ENCODE results near the gene USH2A. TPM values are rescaled to one million over a fixed set of nuclear protein-coding genes. Genes with fewer than 3 reads are reported as not detected.

USH2A gene
- total RNA-seq, 1 experiment from 2014 or later, result 8.1 TPM

DNA sequence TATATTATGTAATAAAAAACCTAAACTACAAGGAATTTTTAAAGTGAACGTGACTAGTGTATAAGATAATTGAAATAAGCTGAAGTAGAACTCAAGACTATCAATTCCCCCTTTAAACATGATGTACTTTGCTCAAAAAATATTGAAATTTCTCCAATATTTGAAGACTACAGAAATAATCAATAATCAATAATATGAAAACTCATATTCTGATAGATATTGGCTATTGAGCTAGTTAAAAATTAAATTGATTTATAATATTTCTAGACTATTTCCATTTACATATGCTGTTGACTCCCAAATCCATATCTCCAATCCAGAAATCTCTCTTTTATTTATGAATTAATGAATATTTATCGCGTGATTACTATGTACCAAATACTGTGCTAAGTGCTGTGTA is 133.2 kb downstream of the USH2A start:
- DNase-seq (ENCODE audit: low spot score), result no peak

DNA sequence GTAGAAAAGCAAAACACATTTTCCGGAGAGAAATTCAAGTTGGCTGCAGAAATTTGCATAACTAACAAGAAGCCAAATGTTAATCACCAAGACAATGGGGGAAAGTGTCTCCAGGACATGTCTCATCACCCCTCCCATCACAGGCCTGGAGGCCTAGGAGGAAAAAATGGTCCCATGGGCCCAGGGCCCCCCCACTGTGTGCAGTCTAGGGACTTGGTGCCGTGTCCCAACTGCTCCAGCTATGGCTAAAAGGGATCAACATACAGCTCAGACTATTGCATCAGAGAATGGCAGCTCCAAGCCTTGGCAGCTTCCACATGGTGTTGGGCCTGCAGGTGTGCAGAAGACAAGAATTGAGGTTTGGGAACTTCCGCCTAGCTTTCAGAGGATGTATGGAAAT is 138.2 kb downstream of the USH2A start:
- no peak for DNase-seq (ENCODE audit: low spot score)

DNA sequence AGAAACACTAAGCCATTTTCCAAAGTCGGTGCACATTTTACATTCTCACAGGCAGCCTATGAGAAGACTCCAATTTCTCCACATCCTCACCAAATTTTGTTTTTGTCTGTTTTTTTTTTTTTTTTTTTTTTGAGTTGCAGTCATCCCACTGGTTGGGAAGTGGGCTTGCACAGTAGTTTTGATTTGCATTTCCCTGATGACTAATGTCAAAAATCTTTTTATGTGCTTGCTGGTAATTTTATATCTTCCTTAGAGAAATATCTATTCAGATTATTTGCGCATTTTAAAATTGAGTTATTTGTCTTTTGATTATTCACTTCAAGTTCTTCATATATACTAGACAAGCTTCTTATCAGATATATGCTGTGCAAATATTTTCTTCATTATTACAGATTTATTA is 141.5 kb downstream of the USH2A start:
- no peak for DNase-seq (ENCODE audit: low spot score)

DNA sequence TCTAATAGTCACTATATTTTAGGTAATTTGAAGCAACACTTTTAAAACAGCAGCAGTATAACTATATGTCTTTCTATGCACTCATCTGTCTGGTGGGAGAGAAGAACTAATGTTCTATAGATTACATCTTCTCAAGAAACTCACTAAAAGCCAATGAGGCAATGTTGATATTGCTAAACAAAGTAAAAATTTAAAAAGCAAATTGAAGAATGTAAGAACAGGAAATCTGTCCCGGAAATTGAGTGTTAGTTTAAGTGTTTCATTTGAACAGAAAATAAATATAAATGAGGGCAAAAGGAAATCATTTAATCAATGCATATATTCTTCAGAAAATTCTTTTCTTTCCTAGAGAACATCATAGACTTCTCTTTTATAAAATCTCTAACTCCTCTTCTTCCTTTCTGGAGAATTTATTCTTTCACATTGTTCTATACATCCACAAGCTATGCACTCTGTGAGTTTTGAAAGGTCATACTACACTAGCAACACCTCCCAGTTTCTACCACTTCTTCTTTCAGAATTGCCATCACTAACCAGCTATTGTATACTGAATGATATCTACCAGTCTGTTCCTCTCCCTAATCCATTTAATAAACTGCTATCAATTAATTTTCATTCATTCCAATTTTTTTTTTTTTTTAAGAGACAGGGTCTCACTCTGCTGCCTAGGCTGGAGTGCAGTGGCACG is 153.0 kb downstream of the USH2A start:
- no peak for DNase-seq (ENCODE audit: low spot score)

DNA sequence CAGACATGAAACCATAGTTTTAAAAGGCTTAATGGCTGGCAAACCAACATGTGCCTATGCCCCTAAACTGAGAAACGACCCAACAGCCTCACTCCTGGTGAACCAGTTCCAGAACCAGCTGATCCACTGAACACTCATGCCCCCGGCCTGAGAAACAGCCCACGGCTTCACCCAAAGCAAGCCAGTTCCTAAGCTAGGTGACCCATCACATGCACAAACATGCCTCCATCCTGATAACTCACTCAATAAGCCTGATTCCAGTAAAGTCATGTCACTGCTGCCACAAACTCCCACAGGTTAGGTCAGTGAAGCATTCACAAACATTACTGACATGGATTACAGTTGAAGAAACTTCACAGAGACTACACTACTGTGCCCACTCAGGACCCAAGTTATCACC is 161.6 kb downstream of the USH2A start:
- no peak for DNase-seq (ENCODE audit: low spot score)

DNA sequence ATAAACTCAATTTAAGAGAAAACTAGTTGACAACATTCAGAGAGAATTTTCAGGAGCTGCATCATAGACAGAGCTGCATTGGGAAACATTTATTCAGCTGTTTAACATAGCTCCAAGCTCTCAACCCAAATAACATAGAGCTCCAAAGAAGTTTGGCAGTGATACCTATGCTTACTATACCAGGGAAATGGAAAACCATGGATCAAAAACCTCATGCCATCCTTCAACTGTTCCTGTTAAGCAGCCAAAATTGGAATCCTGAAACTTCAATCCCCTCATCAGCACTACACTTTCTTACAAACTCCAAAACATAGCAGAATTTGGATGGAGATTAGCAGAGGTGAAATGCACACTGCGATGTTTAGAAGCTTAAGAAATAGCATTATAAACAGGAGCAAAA is 164.4 kb downstream of the USH2A start:
- no peak for DNase-seq (ENCODE audit: low spot score)

DNA sequence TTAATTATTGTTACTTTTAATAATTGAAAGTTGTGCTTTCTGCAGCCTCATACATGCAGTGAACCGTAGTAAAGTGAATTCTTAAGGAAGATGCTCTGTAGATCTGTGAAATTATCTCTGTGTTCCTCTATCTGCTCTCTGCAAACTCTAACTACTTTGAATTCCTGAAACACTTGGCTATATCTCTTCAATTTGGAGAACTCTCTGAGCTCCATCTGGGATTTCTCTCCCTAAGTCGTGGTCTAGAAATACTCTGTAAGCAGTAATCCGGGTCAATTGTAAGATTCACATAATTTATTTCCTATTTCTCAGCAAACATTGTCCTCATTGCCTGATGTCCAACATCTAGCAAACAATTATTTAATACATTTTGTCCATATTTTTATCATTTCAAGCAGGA is 164.9 kb downstream of the USH2A start:
- DNase-seq (ENCODE audit: low spot score), result no peak

DNA sequence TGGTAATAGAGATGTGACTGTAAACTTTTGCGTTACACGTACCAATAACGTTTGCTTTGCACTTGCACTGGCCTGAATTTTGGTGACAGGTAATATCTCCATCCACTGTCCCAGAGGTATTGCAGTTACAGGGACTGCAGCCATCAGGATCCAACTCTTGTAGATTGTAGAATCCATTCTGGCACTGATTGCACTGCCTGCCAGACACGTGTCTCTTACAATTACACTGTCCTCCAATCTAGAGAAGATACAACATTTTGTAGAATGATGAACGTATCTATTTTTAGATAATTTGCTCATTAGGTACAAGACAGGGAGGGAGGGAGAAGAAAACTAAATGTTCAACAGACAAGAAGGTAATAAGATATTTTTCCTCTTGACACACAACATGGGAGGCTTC is 172.4 kb downstream of the USH2A start:
- DNase-seq (ENCODE audit: low spot score), result no peak

DNA sequence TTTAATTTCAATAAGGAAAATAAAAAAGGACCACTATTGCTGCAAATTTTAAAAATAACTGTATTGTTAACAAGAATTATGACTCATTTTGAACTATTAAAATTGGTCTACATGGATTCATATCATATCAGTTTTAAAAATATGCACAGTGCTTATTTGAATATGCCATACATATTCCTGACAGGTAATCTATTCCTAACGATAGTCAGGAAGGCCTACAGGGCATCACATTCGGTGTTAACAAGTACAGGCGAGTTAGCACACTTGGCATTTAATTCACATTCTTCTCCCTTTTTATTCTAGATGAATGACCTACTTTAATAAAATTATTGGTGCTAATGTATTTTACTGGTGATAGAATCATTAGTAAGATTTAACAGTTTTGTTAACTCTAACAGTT is 174.6 kb downstream of the USH2A start:
- no peak for DNase-seq (ENCODE audit: low spot score)

DNA sequence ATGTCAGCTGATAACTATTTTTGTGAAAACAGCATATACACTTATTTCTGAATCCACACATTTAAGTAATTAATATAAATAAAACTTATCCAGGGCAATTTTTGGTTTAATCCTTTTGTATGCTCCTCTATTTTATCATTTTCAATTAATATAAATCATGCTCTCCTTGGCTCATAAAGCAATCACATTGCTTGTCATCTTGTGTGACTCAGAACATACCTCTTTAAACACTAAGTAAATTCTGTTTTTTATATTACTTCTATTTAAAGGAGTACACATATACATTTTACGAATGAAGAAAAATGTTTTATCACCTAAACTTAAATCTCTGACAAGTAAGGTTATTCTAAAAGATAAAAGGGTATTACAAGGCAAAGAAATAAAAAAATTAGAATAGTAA is 175.3 kb downstream of the USH2A start:
- DNase-seq (ENCODE audit: low spot score), result no peak

DNA sequence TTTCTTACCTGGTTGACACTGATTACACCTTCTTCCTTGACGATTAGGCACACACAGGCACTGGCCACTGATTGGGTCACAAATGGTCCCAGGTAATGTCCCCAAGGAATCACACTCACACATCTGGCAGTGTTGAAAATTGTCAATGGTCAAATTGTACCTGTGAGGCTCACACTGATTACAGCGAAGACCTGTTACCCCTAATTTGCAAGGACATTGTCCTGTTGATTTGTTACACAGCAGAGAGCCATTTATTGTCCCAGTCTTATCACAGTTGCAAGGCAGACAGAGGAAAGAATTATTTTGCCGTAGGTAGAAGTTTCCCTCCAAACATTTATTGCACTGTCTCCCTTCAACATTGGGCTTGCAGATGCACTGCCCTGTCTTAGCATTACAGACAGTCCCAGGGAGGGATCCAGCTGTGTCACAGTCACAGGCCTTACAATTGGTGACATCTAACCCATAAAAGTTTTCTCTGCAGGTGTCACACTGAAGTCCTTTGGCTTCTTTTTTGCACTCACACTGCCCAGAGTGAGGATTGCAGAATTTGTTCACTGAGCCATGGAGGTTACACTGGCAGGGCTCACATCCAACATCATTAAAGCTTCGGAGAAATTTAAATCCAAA is 176.6 kb downstream of the USH2A start:
- DNase-seq (ENCODE audit: low spot score), result no peak

DNA sequence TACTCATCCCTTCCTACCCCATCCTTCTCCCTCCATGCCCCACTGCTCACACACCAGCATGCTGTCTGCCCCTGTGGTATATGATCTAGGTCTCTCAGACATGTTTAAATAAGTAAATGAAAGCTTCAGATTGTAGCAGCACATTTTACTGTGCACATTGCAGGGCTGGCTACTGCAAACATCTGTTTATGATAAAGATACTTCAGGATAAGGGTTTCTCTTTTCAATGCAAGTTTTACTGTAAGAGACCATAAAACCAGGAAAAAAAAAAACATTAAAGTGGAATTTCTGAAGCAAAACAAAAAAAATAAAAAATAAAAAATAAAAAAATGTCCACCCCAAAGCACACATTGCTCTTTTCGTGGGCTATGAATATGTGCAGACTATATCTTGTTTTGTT is 184.4 kb downstream of the USH2A start:
- no peak for DNase-seq (ENCODE audit: low spot score)

DNA sequence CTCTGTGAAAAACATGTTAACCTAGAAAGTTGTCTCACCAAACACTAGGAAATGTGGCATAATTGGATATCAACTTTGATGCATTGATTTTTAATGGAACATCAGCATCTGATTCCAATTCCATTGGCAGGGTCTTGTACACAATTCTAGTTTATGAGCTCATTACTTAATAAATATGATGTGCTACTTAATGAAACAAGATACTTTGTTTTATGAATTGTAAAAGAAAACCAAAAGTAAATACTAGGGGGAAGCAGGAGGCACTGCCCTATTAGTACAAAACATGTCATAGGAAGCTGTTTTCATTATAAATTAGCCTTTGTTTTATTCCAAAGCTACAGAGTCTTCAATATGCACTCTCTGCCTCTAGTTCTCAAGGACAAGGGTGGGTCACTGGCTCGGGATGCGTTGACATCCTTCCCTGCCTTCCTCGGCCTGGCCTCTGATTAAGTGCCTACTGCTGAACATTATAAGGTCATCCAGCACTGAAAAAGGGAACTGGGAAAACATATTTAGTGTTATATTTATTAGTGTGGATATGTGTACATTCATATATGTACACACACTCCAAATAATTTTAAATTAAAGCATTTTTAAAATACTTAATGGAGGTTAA is 185.2 kb downstream of the USH2A start:
- no peak for DNase-seq (ENCODE audit: low spot score)

DNA sequence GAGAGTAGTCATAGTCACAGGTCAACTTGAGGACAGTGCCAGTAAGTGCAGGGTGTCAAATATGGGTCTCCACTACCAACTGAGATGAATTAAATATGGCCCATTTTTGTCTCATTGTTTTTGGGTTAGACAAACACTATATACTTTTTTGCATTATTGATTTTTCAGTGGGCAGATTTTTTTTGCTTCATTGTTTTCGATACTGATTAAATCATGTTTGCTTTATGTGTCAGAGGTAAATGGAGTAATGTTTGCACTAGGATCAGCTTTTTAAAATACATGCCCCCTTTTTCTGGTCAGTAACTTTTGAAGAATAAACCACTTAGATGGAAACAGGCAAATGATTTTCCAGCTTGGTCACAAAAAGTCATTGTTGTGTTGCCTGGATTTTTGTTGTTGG is 199.0 kb downstream of the USH2A start:
- no peak for DNase-seq (ENCODE audit: low spot score)

DNA sequence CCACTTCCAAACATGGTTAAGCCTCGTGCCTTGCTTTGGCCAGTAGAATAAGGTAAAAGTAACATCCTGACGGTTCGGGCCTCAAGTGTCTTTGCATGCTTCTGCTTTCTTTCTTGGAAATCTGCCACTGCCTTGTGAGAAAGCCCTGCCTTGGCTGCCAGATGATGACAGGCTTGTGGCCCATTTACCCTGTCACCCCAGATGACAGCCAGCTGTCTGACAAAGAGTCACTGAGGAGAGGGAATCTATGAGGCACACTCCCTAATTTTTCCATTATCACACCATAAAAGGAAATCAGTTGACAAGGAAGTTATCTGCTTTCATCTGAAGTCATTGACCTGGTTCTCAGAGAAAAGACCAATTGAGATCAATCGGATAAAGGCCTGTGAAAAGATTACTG is 199.8 kb downstream of the USH2A start:
- no peak for DNase-seq (ENCODE audit: low spot score)

DNA sequence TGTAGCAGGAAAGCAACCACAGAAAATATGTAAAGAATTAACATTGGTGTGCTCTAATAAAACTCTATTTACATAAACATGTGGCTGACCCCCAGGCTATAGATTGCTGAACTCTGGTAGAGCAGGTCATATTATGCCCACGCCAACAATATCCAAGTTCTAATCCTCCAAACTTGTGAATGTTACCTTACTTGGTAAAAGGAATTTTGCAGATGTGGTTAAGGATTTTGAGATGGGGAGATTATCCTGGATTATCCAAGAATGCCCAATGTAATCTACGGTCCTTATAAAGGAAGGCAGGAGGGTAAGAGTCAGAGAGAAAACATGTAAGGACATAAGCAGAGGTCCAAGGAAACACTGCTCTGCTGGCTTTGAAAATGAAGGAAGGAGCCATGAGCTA is 201.0 kb downstream of the USH2A start:
- no peak for DNase-seq (ENCODE audit: low spot score)

DNA sequence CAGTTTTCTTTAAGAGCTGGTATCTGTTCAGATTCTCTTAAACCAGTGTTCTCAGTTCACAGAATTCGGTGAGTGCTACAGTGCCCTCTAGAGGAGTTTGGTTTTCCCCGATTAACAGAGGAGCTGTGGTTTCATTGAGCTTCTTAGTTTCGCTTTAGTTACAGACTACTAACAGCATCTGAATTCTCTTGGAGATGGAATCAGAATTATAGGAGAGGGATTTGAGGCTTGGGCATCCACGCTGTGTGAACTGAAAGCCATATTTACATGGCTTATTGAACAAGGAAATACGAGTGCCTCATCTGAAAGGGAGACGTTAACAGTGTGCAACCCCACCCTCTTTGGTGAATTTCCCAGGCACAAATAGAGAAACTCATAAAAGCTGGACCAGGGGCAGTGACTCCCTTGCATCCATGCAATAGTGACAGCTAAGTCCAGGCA is 202.0 kb downstream of the USH2A start:
- DNase-seq (ENCODE audit: low spot score), result peak; percentile 91

DNA sequence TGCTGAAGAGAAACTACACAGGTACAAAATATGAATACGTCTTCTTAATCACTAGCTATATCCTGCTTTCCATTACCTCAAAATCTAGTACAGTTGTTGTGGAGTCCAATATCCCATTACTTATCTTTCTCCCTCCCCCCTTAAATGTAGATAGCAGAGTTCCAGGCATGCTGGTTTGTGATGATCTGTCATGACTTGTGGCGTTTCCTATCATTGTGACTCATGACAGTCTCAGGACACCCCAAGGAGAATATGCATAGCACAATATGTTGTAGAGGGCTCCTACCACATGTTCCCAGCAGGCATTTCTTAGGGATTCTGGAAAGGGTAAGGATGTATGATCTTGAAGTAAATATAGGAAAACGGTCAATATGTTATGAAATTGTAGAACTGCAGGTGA is 206.9 kb downstream of the USH2A start:
- DNase-seq (ENCODE audit: low spot score), result peak; percentile 45

DNA sequence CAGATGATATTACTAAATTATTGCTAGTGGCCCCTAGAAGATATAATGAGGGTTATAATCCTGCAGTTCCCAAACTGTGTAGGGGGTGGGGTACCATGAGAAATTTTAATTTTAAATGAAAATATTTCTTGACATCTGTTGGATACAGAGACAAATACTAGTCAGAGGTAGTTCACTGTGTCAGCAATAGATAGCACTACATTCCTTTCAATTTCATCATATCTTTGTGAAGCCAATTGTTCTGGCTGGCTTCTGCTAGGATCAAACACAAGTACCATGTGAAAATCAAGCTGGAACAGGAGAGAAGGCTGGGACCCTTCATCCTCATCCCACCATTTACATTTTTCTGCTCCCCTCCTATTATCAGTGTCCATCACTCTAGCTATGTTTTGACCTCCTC is 208.1 kb downstream of the USH2A start:
- DNase-seq (ENCODE audit: low spot score), result no peak

DNA sequence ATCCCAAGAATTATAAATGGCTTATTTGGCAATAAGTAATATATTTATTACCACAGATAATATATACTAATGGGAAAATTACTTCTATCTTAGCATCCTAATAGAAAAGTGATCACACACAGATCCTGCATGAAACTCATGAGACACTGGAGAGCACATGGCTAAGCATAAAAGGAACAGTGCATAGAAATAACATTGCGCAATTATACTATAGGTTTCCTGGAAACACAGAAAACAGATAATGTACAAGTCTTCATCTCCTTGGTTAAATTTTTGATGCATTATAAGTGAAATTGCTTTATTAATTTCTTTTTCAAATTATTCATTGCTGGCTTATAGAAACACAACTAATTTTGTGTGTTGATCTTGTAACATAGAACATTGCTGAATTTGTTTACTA is 210.4 kb downstream of the USH2A start:
- no peak for DNase-seq (ENCODE audit: low spot score)

DNA sequence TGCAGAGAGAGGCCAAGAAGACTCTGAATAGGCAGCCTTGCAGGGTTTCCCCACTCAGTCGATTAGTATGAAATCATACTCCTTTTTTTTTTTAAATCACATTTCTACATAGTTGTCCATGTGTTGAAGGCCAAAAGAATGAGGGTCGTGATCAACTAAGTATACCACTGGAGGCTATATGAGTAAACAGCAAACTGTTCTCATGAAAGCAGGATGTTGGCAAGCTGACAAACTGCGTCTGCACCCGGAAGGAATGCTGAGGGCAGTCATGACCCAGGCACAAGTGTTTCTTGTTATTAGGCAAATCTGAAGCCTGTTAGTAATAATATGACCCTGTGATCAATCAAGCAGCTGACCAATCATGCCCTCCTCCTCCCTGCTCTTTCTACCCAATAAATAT is 213.2 kb downstream of the USH2A start:
- no peak for DNase-seq (ENCODE audit: low spot score)

DNA sequence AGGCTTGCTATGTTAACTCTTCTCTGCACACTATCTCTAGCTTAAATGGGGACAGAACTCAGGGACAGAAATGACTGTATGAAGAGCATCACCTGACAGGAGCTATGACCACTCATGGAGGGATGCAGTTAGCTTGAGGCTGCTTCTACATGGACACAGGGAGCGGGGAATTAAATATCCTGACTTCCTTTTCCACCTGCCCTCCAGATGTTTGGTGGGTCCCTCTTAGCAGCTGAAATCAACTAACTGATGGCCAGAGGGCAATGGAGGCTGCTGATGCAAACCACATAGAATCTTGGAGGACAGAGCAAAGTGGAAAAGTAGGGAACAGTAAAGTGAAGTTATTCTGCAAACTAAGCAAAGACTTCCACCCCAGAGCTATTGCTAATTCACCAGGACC is 214.1 kb downstream of the USH2A start:
- DNase-seq (ENCODE audit: low spot score), result no peak

DNA sequence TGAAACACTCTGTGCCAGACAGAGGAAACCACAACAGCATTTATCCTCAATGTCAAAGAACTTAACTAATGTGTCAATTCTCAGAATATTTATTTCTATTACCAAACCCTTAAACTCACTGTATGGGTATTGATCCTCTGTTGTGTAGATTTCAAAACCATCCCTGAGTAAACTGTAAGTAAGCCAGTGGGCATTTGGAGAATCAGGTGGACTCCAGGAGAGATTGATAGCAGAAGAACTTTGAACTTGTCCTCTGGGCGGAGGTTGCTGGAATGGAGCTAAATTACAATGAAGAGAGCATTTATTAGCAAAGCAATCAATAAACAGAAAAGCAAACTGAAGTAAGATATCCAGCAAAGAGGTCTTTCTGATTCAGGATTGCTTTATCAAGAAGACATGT is 216.1 kb downstream of the USH2A start:
- no peak for DNase-seq (ENCODE audit: low spot score)

DNA sequence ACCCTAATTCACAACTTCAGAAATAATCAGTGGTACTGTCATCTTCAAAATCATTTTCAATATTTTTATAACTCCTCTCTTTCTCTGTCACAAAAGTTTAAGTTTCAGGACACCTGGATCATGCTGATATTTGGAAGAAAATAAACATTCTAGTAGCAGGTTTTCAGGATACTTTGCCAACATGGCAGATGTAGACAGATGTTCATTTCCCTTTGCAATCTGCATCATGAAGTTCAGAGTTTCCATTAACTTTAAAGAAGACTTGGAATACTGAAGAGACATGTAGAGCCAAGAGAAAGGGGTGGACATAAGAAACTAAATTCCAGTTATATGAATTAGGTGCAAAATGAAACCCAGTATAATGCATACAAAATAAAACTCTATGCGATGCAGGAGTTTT is 218.1 kb downstream of the USH2A start:
- no peak for DNase-seq (ENCODE audit: low spot score)

Data from A172 (cell line).